GM21717 (cell line): ENCODE measurements around the gene ADSS1.
A peak's percentile ranks its signal among the peaks of the same experiment; 100 is the strongest.

Experiments used
- ATAC-seq: cut with Tn5 transposase; IDR thresholded peaks from one replicate; pipeline ENCODE4 v1.9.1; 2021; ENCODE audit warnings: mild to moderate bottlenecking, moderate library complexity; ENCODE audit not compliant: unreplicated experiment

Gene ADSS1

GRCh38 chr14:104697892-104698583 is 26.0 kb upstream of the ADSS1 start:
- no peak for ATAC-seq

GRCh38 chr14:104698688-104699425 is 25.2 kb upstream of the ADSS1 start:
- ATAC-seq, result no peak

- ATAC-seq, result no peak
Observed at GRCh38 chr14:104699426-104699748, 24.6 kb upstream of the ADSS1 start.

GRCh38 chr14:104700225-104700651 is 23.8 kb upstream of the ADSS1 start:
- ATAC-seq, result no peak

- no peak for ATAC-seq
Observed at GRCh38 chr14:104700747-104701217, 23.2 kb upstream of the ADSS1 start.

GRCh38 chr14:104701383-104702076 is 22.5 kb upstream of the ADSS1 start:
- ATAC-seq, result no peak

GRCh38 chr14:104702106-104702505 is 21.9 kb upstream of the ADSS1 start:
- no peak for ATAC-seq

GRCh38 chr14:104702673-104703072 is 21.4 kb upstream of the ADSS1 start:
- ATAC-seq, result no peak

- ATAC-seq, result no peak
Observed at GRCh38 chr14:104703269-104703668, 20.8 kb upstream of the ADSS1 start.

- ATAC-seq, result no peak
Observed at GRCh38 chr14:104704252-104704651, 19.8 kb upstream of the ADSS1 start.

- no peak for ATAC-seq
Observed at GRCh38 chr14:104705340-104706047, 18.5 kb upstream of the ADSS1 start.

- ATAC-seq, result no peak
Observed at GRCh38 chr14:104706733-104707607, 17.1 kb upstream of the ADSS1 start.

GRCh38 chr14:104707608-104708595 is 16.1 kb upstream of the ADSS1 start:
- no peak for ATAC-seq

GRCh38 chr14:104708606-104709268 is 15.3 kb upstream of the ADSS1 start:
- peak; percentile 60 for ATAC-seq

- ATAC-seq, result no peak
Observed at GRCh38 chr14:104709387-104710039, 14.5 kb upstream of the ADSS1 start.

GRCh38 chr14:104710071-104710735 is 13.8 kb upstream of the ADSS1 start:
- ATAC-seq, result no peak
